A204.1 (cell line): Measurements from ENCODE around the gene MAML1.
"Not testable (repeated sequence)": the region's sequence is repeated elsewhere in the genome, so short reads cannot be mapped to it uniquely, and the experiment has no call there.

Source experiments
- FAIRE-seq: peaks from 2 replicates; lab custom pipeline; 2012; peaks lifted over from hg19 to GRCh38; lab: Jason Lieb, UNC

MAML1 gene

GRCh38 chr5:179769271-179769670 is 36.6 kb downstream of the MAML1 start:
- FAIRE-seq, result no peak

GRCh38 chr5:179769796-179770195 is 37.2 kb downstream of the MAML1 start:
- no peak for FAIRE-seq

DNA sequence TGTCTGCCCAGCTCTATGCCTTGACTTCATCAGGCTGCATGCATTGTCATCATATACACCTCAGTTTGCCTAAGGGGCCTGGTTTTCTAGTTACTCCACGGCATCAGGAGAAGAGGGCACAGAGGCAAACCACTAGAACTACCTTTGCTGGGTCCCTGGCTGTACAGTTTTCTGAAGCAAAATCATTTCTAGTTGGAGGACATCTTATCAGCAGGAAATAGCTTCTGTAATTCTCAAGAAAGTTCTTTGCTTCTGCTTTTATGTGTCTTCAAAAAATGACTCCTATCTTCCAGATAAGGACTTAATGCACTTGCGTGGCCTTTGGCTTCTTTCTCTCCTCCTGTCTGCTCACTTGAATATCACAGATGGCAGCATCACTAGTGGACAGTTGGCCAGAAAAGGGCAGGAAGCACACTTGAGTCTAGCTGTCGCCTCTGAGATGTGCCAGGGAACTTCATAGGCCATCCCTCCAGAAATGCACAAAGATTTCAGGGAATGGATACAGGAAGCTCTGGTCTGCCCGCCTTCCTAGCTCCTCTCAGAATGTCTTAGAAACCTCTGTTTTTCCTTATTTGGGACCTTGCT is 38.8 kb downstream of the MAML1 start:
- FAIRE-seq, result no peak

- FAIRE-seq, result no peak
These were observed 39.7 kb downstream of the MAML1 start for GRCh38 chr5:179772351-179772750.

DNA sequence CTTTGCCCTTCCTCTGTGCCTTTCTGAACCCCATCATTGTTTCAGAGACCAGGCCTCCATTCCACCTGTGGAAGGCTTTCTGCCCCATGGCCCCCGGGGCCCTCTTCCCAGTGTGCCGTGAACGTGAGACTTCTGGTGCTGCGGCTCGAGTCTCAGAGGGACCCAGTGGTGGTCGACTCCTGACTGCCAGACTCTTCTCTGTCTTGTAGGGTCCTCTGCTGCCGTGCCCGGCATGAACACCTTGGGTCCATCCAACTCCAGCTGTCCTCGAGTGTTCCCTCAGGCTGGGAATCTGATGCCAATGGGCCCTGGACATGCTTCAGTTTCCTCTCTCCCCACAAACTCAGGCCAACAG is 41.0 kb downstream of the MAML1 start:
- no peak for FAIRE-seq

DNA sequence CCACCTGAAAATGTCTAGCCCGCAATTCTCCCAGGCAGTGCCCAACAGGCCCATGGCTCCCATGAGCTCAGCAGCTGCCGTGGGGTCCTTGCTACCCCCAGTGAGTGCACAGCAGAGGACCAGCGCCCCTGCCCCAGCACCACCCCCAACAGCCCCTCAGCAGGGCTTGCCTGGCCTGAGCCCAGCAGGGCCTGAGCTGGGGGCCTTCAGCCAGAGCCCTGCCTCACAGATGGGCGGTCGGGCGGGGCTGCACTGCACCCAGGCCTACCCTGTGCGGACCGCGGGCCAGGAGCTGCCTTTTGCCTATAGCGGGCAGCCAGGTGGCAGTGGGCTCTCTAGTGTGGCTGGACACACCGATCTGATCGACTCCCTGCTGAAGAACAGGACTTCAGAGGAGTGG is 41.8 kb downstream of the MAML1 start:
- no peak for FAIRE-seq

- FAIRE-seq, result no peak
These were observed 43.9 kb downstream of the MAML1 start for GRCh38 chr5:179776411-179776938.

DNA sequence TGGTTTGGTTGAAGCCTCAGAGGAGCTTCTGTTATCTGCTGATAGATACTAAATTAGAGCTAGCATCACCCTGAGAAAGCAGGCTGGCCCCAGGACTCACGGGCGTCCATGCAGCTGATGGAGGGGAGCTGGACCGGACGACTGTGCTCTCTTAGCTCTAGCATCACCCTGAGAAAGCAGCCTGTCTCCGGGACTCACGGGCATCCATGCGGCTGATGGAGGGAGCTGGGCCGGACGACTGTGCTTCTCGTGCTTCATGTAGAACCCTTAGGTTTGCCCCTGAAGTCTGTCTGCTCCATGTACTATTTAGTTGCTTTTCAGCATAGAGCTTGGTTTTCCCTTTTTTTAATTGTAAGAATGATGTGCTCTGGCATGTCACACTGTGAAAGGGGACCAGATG is 44.8 kb downstream of the MAML1 start:
- FAIRE-seq, result no peak

GRCh38 chr5:179777909-179778308 is 45.3 kb downstream of the MAML1 start:
- FAIRE-seq, result no peak

DNA sequence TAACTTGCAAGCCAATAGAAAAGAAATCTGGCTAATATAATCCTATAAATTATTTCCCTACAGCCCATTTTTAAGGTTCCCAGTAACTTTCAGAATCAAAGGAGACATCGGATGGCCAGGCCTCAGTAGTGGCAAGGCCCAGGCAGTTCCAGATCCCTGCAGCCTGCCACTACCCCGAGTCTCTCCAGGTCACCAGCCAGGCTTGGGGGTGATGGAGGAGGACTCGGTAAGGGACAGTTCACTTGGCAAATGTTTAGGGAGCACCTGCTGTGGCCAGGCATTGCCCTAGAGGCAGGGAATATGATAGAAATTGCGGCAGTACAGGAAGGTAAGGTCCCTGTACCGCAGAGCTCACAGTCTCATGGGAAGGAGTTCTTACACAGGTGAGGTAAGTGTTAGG is 46.0 kb downstream of the MAML1 start:
- no peak for FAIRE-seq

GRCh38 chr5:179779826-179780225 is 47.2 kb downstream of the MAML1 start:
- no peak for FAIRE-seq

DNA sequence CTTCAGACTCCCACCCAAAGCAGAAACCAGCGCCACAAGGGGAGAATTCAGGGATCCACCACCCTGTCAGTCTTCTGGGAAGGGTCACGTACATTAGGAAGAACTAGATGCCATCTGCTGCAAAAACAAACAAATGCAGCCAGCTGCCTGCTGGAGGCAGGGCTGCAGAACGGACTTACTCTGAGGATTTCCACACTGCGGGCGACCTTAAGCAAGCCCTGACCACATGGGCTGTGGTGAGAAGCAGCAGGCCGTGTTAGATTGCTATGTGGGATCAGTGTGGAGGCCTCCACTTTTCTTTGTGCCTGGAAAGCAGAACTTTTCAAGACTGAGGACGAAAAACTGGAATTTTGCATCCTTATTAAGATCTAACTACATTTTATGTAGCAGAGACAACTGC is 47.7 kb downstream of the MAML1 start:
- no peak for FAIRE-seq

GRCh38 chr5:179781846-179782245 is 49.2 kb downstream of the MAML1 start:
- no peak for FAIRE-seq

GRCh38 chr5:179783128-179783527 is 50.5 kb downstream of the MAML1 start:
- FAIRE-seq, result no peak

DNA sequence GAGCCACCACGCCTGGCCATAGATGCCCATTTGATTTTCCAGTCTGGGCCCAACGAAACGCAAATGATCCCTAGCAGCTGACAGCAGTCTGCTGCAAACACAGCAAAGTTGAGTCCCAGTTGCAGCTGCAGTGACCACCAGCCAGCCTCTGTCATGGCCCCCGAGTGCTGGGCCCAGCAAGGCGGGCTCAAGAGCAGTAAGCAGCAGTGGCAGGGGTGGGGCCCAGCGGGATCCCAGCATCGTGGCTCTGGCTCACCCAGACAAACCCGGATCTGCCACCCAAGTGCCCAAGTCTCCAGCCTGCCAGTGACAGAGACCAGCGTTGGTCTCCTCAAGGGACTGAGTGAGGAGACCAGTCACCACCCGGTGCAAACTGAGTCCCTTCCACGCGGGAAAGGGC is 54.2 kb downstream of the MAML1 start:
- no peak for FAIRE-seq

GRCh38 chr5:179788193-179788854 is 55.7 kb downstream of the MAML1 start:
- FAIRE-seq, result no peak

GRCh38 chr5:179789278-179789677 is 56.7 kb downstream of the MAML1 start:
- not testable (repeated sequence) for FAIRE-seq

- FAIRE-seq, result no peak
These were observed 59.4 kb downstream of the MAML1 start for GRCh38 chr5:179791881-179792611.

- FAIRE-seq, result no peak
These were observed 60.2 kb downstream of the MAML1 start for GRCh38 chr5:179792612-179793467.

DNA sequence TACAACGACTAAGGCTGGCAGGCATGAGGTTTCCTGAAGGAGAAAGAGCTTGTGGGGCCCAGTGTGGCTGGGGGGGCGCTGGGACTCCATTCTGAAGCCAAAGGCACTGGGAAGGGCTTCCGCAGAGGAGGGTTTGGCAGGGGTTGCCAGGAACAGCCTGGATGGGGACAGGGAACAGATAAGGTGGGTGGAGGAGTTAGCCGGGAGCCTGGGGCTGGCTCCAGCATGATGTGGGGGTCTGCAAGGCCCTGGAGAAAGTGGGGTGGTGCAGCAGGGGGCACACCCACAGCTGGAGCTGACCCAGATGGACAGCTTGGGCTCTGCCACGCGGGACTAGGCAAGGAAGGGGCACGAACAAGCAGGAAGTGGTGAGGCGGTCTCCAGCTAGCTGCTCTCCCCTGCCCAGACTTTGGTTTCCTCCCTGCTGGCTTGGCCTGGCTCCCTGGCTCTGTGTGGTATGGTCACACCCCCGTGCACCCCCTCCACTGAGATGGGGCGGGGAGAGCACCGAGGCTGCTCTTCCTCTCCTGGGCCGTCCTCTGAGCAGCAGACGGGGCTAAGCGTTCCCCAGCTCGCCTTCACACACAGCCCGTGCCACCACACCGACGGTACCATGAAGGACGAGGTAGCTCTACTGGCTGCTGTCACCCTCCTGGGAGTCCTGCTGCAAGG is 61.0 kb downstream of the MAML1 start, which contains the start of gene LTC4S:
TSS of gene LTC4S (plus strand) at position 519 of the 672 bp plus-strand sequence. CDS start at position 614, 95 bp downstream.
- FAIRE-seq, result no peak

- no peak for FAIRE-seq
These were observed 61.5 kb downstream of the MAML1 start for GRCh38 chr5:179794171-179794570.

GRCh38 chr5:179794575-179794974 is 62.0 kb downstream of the MAML1 start:
- FAIRE-seq, result no peak
